Tibial artery (tissue), 4 donors: ENCODE data around the gene RIN3.

Source experiments
- DNase-seq, 2 donors: peaks; one replicate each; pipeline ENCODE4 v3.0.0-alpha.2; 2019
- H3K27ac ChIP-seq, 2 donors: fragments of 200-600 bp; sonication (generic) in 1 of 2; 1 replicate in 1 of 2; 2 replicates in 1 of 2; pipeline ENCODE4 v1.5.1; 2018 to 2019; ENCODE audit warnings: mild to moderate bottlenecking in 1 of 2
- H3K27me3 ChIP-seq, 2 donors: fragments of 200-600 bp; sonication (generic) in 1 of 2; one replicate each; pipeline versions ENCODE4 v1.5.1 to v1.6.0; 2016 to 2019
- H3K36me3 ChIP-seq, 3 donors: fragments of 200-600 bp; sonication (generic) in 2 of 3; one replicate each; pipeline ENCODE4 v1.5.1; 2016 to 2019; ENCODE audit warnings: mild to moderate bottlenecking in 2 of 3
- H3K4me1 ChIP-seq, 4 donors: fragments of 200-600 bp; sonication (generic) in 2 of 4; 1 replicate in 3 of 4; 2 replicates in 1 of 4; pipeline ENCODE4 v1.5.1; 2016 to 2019
- H3K4me3 ChIP-seq, 2 donors: fragments of 200-600 bp; sonication (generic) in 1 of 2; 1 replicate in 1 of 2; 2 replicates in 1 of 2; pipeline ENCODE4 v1.5.1; 2018 to 2019; ENCODE audit warnings: mild to moderate bottlenecking in 2 of 2
- H3K9me3 ChIP-seq, 3 donors: fragments of 200-600 bp; sonication (generic) in 1 of 3; one replicate each; pipeline ENCODE4 v1.5.1; 2016 to 2019
- intact Hi-C: fragments of 100-400 bp; cut with DNase I; formaldehyde crosslinking; loops from one replicate; pipeline ENCODE4 v1.15.0; 2023; ENCODE audit warnings: low total_unique reads
- TF ChIP-seq, protein P1 (sequence below), 2 experiments: fragments of 200-600 bp in 1 of 2; fragments of 450-650 bp in 1 of 2; IDR thresholded peaks; one replicate each; pipeline ENCODE4 v1.5.1; 2017 to 2019; ENCODE audit warnings: antibody characterized with exemption in 2 of 2, mild to moderate bottlenecking in 1 of 2, moderate library complexity in 1 of 2

Gene RIN3

GRCh38 chr14:92505826-92506225, 7.8 kb upstream of the RIN3 start:
- Histone ChIP-seq H3K27me3 (no peaks in the 10 kb centered on the region), H3K4me3 (no peak overlapping the region), H3K4me1 (peaks cover 0 to 8% (median 1%) of the 10 kb centered on the region in 4 donors), H3K36me3 (no peaks in the 10 kb centered on the region), H3K9me3 (no peaks in the 10 kb centered on the region), H3K27ac (no peak overlapping the region)
- intact Hi-C loops, result no loop called here
- no peak for DNase-seq
- TF ChIP-seq, protein P1, sequence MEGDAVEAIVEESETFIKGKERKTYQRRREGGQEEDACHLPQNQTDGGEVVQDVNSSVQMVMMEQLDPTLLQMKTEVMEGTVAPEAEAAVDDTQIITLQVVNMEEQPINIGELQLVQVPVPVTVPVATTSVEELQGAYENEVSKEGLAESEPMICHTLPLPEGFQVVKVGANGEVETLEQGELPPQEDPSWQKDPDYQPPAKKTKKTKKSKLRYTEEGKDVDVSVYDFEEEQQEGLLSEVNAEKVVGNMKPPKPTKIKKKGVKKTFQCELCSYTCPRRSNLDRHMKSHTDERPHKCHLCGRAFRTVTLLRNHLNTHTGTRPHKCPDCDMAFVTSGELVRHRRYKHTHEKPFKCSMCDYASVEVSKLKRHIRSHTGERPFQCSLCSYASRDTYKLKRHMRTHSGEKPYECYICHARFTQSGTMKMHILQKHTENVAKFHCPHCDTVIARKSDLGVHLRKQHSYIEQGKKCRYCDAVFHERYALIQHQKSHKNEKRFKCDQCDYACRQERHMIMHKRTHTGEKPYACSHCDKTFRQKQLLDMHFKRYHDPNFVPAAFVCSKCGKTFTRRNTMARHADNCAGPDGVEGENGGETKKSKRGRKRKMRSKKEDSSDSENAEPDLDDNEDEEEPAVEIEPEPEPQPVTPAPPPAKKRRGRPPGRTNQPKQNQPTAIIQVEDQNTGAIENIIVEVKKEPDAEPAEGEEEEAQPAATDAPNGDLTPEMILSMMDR (IDR thresholded peaks at IDR 0.05), result no peak

- TF ChIP-seq, protein P1 (IDR thresholded peaks at IDR 0.05), result no peak
- H3K4me1 ChIP-seq, result peaks cover 0 to 8% (median 2%) of the 10 kb centered on the region in 4 donors
These were observed 7.3 kb upstream of the RIN3 start for GRCh38 chr14:92506231-92506630.

GRCh38 chr14:92507174-92507768, 6.3 kb upstream of the RIN3 start:
- no peaks in the 10 kb centered on the region for H3K27me3 ChIP-seq
- intact Hi-C loops, result no loop called here
- no peak for DNase-seq
- no peak overlapping the region for H3K27ac ChIP-seq
- no peaks in the 10 kb centered on the region for H3K9me3 ChIP-seq
- H3K36me3 ChIP-seq, result no peaks in the 10 kb centered on the region
- H3K4me3 ChIP-seq, result no peak overlapping the region
- peaks cover 0 to 18% (median 3%) of the 10 kb centered on the region in 4 donors for H3K4me1 ChIP-seq
- TF ChIP-seq, protein P1 (IDR thresholded peaks at IDR 0.05), result no peak

More at GRCh38 chr14:92506231-92506630, 7.3 kb upstream of the RIN3 start:
- Histone ChIP-seq H3K4me3 (no peak overlapping the region), H3K27ac (no peak overlapping the region), H3K9me3 (no peaks in the 10 kb centered on the region), H3K36me3 (no peaks in the 10 kb centered on the region), H3K27me3 (no peaks in the 10 kb centered on the region)
- DNase-seq, result no peak
- intact Hi-C loops, result no loop called here

DNA sequence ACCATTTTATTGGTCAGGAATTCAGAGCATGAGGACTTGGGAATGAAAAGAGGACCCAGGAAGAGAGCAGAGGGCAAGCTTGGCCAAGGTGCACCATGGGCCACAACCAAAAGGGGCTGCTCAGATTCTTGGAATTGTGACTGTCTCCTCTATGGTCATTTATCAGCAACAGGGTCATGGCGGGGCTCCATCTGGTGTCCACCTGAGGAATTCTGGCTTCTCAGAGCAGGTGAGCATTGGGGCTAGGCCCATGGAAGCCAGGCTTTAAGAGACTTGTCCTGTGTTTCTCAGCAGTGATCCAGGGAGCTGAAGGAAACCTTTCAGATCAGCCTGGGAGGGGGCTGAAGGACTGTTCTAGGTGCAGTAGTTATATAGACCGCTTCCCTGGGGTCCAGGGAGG, 2.6 kb upstream of the RIN3 start:
- intact Hi-C loops, result loop anchor here (10.0 kb wide), 1 partner anchor 94 kb away; no protein-coding TSS in a partner anchor
- peak overlapping the region; percentile 3 to 29 for H3K27ac ChIP-seq
- no peak for DNase-seq
- peaks cover 0 to 35% (median 21%) of the 10 kb centered on the region in 4 donors for H3K4me1 ChIP-seq
- H3K27me3 ChIP-seq, result no peaks in the 10 kb centered on the region
- no peaks in the 10 kb centered on the region for H3K9me3 ChIP-seq
- no peak overlapping the region for H3K4me3 ChIP-seq
- H3K36me3 ChIP-seq, result no peaks in the 10 kb centered on the region
- TF ChIP-seq, protein P1 (IDR thresholded peaks at IDR 0.05), result no peak

DNA sequence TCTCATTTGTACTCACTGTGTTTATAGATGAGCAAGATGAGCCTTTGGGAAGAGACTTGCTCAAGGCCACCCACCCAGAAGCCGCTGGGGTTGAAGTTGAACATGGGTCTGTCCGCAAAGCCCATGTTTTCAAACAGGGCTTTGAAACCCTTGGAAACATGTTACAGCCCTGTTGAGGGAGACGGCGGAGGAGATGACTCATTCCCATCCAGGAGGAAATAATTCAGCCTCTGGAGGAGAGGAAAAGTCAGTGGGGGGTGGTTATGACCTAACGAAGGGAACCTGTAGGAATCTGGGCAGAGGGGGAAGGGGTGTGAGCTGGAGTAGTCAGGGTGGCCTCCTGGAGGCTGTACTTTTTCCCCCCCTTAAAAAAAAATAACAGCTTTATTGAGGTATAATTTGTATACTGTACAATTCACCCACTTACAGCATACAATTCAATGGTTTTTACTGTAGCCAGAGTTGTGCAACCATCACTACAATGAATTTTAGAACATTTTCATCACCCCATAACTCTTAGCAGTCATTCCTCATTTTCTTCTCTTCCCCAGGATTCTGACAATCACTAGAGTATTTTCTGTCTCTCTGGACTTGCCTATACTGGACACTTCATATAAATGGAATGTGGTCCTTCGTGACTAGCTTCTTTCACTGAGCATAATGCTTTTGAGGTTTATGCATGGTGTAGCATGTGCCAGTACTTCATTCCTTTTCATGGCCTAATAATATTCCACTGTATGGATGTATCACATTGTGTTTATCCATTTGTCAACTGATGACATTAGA, 1.9 kb upstream of the RIN3 start:
- peaks cover 0 to 35% (median 20%) of the 10 kb centered on the region in 4 donors for H3K4me1 ChIP-seq
- H3K9me3 ChIP-seq, result no peaks in the 10 kb centered on the region
- H3K27me3 ChIP-seq, result no peaks in the 10 kb centered on the region
- TF ChIP-seq, protein P1 (IDR thresholded peaks at IDR 0.05), result no peak
- intact Hi-C loops, result loop anchor here (10.0 kb wide), 1 partner anchor 93 kb away; no protein-coding TSS in a partner anchor
- H3K4me3 ChIP-seq, result no peak overlapping the region
- DNase-seq, result no peak
- no peaks in the 10 kb centered on the region for H3K36me3 ChIP-seq
- peak overlapping the region; percentile 3 to 29 for H3K27ac ChIP-seq
